Measurements from ENCODE around the gene TMEM184C. TPM values are rescaled to one million over a fixed set of nuclear protein-coding genes. Genes with fewer than 3 reads are reported as not detected.

TMEM184C gene
- polyA plus RNA-seq, 1 donor = 19.4 TPM

DNA sequence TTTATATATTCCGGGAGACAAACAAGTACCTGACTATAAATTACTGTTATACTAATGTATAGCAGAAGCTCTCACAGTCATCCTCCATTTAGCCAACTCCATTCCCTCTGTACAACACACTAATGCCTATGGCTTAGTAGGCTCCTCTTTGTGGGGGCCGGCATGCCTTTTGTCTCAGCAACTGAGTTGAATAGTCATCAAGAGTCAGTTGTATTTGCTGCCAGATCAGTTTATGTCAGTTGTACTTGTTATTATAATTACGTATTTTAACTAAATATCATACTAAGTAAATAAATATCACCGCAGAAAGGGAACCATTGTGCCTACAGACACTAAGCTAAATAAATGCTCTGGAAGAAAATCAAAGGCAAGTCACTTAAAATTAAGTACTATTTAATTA lies 56.9 kb downstream of the TMEM184C start:
- DNase-seq = no peak

DNA sequence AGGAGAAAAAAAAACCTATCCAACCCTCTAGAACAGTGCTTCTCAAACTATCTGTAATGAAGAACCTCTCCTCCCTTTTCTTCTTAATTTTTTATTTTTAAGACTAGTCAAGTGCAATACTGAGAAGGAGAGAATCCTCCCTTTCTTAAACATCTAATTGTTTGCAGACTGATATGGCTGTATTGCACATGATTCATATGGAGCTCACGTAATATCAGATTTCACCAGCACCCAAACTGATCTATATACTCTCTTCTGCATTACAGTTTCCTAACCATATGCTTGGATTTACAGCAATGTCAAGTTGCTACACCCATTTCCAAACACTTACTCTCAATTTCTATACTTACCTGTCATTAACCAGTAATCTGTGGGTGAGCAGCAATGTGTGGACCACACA lies 57.3 kb downstream of the TMEM184C start:
- DNase-seq = no peak

DNA sequence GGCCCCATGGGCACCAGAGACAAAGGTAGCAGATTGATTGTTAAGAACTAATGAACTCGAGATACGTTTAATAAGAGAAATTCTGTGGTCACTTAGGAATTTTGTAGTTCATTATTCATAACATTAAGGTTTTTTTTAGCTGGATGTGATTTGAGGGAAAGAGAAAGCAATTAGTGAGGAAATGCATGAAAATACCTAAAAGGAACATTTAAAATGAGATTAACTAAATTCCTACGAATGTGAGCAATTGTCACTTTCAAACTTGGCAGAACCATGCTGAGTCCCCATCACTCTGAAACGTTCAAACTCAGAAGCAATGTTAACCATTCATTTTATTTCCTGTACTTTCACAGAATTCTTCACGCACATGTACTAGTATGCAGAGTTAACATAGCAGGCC lies 60.9 kb downstream of the TMEM184C start:
- no peak for DNase-seq

DNA sequence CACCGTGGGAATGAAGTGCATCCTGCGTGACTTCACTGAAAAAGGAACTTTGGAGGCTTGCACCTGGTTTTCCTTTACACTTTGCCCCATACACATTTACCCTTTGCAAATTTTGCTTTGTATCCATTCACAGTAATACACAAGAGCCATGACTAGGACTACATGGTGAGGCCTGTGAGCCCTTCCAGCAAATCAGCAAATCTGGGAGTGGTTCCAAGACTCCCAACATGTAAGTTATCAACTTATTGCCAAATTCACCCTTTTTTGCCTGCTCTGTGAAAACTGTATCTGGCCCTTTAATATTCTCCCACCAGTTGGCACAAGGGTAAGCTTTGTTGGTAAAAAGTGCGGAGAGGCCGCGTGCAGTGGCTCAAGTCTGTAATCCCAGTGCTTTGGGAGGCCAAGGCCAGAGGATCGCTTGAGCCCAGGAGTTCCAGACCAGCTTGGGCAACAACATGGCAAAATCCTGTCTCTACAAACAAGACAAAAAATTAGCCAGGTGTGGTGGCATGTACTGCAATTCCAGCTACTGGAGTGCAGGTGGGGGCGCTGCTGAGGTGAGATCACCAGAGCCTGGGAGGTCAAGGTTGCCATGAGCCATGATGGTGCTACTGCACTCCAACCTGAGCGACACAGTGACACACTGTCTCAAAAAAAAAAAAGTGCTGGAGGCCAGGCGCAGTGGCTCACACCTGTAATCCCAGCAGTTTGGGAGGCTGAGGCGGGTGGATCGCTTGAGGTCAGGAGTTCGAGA lies 61.8 kb downstream of the TMEM184C start:
- no peak for DNase-seq

DNA sequence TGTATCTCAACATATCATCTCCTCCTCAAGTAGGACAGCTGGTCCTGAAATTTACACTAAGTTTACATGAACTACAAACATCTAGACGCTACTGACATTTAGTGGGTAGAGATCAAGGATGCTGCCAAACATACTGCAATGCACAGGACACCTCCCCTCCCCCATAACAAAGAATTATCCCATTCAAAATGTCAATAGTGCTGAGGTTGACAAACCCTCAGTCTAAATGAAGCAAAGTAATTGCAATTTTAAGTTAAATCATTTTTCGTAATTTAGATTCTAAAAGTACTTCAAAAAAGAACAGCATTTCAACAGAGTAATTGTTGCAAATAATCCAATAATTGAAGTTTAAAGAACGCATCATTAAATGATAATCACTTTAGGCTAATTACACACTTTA lies 65.6 kb downstream of the TMEM184C start:
- no peak for DNase-seq

DNA sequence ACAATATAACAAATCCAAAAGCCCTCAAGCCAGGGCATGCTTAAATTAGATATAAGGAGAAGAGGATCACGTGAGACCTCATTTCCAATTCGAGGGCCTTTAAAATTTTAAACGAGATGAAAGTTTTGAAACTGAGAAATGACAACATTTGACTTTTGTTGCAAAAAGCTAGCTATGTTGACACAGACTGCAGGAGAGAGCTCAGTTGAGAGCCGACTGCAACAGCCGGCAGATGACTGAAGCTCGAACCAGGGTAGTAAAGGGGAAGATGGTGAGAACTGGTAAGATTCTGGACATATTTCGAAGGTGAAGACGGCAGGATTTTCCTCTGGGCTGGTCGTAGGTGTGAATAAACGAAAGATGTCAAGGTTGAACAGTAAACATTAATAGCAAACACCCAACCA lies 66.0 kb downstream of the TMEM184C start:
- DNase-seq = peak; percentile 36

DNA sequence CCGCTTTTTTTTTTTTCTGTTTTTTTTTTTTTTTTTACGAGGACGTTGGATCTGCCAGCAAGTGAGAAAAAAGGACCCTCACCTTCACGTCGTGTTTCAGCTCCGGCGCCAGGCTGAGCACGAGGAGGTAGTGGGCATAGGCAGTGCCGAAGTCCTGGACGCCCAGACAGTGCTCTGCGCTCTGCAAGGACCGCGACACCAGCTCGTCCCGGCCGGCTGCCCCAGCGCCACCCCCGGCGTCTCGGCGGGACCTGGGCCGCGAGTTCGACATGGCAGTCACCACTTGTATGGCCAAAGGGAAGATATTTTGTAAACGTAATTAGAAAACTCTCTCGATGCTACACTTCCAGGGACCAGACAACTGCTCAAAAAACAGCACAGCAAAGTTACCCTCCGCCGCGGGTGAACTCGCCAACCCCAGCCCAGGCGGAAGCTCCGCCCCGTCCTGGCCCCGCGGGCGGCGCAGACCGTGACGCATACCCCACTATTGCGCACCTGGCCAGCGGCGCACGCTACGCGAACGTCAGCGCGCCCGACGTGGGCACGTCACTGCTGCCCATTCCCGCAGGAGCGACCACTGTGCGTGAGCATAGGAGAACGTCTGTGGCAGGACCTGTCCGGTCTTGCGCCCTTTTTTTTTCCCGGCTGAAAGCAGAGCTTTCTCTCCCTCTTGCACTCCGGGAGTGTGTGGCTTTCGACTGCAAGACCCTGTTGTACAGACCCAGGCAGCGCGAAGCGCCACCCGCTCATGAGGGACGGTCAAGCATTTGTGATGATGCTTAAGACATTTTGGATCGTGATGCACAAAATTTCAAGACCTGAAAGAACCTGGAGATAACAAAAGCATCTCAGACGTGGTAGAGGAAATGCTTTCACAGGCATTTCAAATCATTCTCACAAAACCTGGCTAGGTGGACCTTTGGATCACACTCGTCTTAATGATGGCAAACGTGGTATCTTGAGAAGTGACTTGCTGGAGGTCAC lies 66.8 kb downstream of the TMEM184C start, which contains the start of gene PRMT9:
PRMT9 (minus strand) TSS at position 447 of the 984 bp plus-strand sequence; CDS start at position 271, 176 bp downstream.
- peak; percentile 95 for DNase-seq

DNA sequence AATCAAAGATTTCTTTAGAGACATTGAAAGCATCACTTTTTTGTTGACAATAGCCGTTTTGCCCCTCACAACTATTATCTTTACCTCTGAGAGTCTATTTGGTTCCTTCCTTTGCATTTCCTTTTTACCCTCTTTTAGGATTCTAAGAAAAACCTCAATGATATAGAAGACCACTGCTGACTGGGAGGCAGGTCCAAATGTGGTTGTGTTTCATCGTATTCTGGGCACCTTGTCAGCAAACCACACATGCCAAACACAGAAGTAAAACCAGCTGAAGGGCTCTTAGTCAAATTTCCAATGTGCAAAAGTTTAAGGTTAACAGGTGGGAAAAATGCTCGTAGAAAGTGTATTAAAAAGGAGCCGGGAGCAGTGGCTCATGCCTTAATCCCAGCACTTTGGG lies 71.9 kb downstream of the TMEM184C start:
- DNase-seq = no peak

DNA sequence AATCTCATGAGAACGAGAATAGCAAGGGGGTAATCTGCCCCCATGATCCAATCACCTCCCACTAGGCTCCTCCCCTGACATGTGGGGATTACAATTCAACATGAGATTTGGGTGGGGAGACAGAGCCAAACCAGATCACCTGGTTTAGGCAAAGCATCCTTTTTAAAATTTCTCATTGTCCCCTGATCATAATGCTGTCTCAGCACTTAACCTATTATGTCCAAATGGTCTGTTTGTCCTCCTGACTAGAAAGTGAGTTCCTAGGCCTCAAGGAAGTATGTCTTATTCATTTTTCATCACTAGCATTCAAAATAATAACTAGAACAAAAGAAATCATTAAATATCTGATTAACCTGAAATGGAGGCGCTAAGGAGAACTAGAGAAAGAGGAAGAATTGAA lies 74.6 kb downstream of the TMEM184C start:
- DNase-seq = no peak

DNA sequence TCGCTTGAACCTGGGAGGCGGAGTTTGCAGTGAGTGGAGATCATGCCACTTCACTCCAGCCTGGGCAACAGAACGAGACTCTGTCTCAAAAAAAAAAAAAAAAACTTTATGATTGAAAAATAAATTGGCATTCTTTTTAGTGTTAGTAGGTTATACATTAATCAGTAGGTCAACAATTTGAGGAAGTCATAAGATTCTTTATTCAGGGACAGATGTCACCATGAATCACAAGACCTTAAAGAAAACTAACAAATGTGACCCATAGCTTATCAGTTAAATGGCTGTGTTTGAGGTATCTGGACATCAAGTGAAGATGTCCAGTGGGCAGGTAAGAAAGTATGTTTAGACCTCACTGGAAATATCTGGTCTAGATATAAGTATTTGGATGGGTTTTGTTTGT lies 76.0 kb downstream of the TMEM184C start:
- DNase-seq = no peak

DNA sequence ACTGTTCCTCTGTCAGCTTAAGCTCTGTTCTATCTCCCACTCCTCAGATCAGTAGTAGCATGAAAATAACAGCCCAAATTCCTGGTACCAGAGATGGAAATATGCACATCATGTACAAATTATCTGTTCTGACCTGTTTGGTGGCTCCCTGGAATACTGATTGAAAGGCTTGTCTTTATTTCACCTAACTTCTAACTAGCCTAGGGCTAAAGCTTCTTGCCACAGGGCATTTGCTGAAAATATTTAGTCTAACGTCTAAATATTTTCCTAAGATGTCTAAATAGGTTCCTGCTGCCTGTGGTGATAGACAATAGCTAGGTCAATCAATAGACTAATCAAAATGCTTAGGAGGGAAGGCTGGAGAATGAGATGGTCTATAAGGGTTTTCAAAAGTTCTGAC lies 79.7 kb downstream of the TMEM184C start:
- no peak for DNase-seq

DNA sequence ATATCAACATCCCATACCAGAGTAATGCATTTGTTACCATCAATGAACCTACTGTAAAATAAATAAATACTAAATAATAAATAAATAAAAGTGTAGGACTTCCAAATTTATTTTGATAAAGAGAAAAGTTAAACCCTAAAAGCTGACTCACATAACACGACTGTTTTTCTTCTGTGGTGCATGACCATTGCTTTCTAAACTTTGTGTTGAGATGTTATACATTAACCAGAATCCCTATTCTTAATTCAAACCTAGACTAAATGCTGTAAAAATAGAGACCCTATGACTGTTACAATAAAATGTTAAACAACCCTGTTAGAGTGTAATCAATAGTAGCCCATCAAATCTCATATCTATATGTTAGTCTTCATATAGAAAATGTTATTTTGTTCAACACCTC lies 87.6 kb downstream of the TMEM184C start:
- no peak for DNase-seq

DNA sequence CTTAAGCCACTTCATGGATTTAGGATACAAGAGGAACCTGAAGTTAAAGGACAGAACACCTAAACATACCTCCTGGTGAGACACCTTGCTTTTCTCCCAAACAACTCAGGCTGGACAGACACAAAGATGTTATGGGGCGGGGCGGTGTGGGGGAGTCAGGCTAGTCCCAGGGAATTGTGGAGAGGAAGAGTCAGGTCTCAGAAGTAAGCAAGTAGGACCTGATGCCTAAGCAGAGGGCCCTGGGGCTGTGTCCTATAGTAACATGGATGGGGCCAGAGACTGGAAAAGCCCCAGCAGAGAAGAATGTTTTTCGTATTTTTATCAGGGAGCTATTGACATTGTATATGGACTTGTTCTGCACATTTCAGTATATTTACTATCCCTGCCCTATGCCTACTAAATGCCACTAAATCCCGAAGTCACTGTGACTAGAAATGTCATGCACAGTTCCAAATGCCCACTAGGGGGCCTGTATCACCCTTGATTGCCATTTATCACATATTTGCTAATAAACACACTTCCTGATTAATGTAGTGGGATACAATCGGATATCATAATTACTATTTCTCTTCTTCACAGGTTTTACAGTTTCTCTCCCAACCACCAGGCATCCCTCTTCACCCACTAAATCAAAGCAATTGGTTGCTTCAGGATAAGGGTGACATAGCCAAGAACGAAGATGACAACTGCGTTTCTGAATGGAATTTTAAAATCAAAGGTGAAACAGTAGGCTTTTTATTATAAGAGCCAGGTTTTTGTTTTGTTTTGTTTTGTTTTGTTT lies 90.9 kb downstream of the TMEM184C start:
- peak; percentile 22 for DNase-seq

DNA sequence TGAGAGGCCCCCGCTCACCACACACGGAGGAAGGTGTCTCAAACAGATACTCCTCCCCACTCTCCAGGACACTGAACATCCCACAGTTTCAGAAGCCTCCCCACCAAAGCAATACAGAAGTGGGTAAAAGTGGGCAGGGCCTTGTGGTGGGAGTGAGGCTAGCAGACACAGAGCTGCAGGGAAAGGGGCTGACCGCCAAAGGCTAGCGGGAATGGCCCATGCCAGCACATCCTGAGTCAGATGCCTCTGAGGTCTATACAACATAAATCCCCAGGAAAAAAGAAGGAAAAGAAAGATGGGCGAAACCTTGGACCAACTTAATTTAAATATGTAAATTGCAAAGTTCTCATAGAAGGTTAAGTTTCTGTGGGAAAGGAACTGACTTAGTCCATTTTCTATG lies 92.8 kb downstream of the TMEM184C start:
- no peak for DNase-seq

DNA sequence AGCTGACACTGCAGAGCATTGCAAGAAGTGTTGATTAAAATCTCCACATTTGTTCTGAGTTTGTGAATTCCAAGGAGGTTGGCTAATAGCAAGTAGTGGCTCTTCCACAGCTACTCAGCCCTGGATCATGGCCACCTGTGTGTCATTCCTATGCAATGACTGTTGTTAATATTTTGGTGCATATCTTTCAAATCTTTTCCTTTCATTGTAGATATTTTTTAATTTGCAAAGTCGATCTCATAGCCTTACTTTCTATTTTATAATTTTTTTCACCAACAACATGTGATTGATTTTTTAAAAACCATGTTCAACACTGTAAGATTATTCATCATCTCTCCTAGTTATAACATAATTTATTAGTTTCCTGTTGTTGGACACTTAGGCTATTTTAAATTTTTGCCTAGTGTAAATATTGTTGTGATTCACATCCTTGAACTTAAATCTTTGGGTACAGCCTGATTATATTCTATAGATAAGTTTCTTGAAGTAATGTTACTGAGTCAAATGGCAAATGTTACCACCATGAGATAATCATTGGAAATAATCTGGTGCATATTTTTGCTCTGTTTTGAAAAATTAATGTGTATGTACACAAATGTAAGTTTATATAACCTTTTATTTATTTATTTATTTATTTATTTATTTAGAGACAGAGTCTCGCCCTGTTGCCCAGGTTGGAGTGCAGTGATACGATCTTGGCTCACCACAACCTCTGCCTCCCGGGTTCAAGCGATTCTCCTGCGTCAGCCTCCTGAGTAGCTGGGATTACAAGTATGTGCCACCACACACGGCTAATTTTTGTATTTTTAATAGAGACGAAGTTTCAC lies 97.6 kb downstream of the TMEM184C start:
- peak; percentile 26 for DNase-seq

DNA sequence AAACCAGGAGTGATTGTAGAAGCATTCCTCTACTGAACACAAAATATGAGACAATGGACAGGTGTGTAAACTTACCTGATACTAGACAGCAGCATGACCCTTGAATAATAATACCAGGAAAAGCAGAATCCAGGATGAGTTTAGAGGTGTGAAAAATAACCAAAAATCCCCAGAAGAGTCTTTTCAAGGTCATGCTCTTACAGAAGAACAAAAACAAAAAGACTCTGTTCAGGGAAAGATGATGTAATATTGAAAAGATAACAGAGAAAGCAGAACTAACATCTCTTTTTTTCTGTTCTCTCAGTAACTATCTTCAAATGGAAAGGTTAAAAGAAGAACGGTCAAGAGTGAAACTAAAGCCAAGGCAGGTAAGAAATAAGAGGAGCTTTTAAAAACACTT lies 100.7 kb downstream of the TMEM184C start:
- DNase-seq = no peak

Other genes starting within 250 kb of the TMEM184C start
- gene EDNRA, start 136.3 kb upstream of the TMEM184C start, polyA plus RNA-seq (ENCODE audit: insufficient read length) = 20.0 TPM
- gene PRMT9, start 66.8 kb downstream of the TMEM184C start, polyA plus RNA-seq (ENCODE audit: insufficient read length) = 11.0 TPM
- 39.4 TPM for gene ARHGAP10, start 114.7 kb downstream of the TMEM184C start, polyA plus RNA-seq (ENCODE audit: insufficient read length)